ENCODE measurements around the gene ATP6V0B. TPM values are rescaled to one million over a fixed set of nuclear protein-coding genes. Genes with fewer than 3 reads are reported as not detected.

Gene ATP6V0B
- total and polyA plus RNA-seq, 9 of the 15 experiments (the other 6 are each of a cell fraction or from before 2014, with no cell fraction given), result 137 to 328 (median 220) TPM

- TF ChIP-seq, protein P1, sequence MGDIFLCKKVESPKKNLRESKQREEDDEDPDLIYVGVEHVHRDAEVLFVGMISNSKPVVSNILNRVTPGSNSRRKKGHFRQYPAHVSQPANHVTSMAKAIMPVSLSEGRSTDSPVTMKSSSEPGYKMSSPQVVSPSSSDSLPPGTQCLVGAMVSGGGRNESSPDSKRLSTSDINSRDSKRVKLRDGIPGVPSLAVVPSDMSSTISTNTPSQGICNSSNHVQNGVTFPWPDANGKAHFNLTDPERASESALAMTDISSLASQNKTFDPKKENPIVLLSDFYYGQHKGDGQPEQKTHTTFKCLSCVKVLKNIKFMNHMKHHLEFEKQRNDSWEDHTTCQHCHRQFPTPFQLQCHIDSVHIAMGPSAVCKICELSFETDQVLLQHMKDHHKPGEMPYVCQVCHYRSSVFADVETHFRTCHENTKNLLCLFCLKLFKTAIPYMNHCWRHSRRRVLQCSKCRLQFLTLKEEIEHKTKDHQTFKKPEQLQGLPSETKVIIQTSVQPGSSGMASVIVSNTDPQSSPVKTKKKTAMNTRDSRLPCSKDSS (IDR thresholded peaks at IDR 0.05; ENCODE audit: low read depth, partially characterized antibody), result no peak
- TF ChIP-seq ZSCAN29 (IDR thresholded peaks at IDR 0.05), result no peak
- TF ChIP-seq GTF3C2 (IDR thresholded peaks at IDR 0.05; ENCODE audit: borderline replicate concordance, extremely low read depth, insufficient read length), result no peak
These were observed 32.3 kb upstream of the ATP6V0B start (continued) for GRCh38 chr1:43942411-43942810.

DNA sequence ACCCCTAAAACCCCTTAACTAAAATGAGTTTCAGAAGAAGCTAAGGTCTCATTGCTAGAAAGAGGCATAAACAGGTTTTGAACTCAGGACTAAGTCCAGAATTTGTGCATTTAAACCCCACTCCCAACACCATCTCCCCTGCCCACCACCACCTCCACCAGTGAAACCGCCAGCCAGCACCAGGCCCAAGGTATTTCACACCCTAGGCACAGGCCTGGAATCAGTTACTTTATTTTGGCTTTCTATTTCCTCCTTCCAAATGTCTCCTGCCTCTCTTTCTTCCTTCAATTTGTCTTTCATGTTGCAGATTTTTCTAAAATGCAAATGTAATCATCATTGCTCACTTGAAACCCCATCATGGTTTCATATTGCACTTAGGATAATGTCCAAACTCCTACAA, 29.9 kb upstream of the ATP6V0B start:
- in situ Hi-C loops (cut with MboI), result no loop called here
- TF ChIP-seq, protein P2, sequence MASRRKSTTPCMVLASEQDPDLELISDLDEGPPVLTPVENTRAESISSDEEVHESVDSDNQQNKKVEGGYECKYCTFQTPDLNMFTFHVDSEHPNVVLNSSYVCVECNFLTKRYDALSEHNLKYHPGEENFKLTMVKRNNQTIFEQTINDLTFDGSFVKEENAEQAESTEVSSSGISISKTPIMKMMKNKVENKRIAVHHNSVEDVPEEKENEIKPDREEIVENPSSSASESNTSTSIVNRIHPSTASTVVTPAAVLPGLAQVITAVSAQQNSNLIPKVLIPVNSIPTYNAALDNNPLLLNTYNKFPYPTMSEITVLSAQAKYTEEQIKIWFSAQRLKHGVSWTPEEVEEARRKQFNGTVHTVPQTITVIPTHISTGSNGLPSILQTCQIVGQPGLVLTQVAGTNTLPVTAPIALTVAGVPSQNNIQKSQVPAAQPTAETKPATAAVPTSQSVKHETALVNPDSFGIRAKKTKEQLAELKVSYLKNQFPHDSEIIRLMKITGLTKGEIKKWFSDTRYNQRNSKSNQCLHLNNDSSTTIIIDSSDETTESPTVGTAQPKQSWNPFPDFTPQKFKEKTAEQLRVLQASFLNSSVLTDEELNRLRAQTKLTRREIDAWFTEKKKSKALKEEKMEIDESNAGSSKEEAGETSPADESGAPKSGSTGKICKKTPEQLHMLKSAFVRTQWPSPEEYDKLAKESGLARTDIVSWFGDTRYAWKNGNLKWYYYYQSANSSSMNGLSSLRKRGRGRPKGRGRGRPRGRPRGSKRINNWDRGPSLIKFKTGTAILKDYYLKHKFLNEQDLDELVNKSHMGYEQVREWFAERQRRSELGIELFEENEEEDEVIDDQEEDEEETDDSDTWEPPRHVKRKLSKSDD (conservative IDR thresholded peaks at IDR 0.05; ENCODE audit: low read length), result no peak

More for the DNA sequence above, 29.9 kb upstream of the ATP6V0B start:
- Histone ChIP-seq H3K4me1 (replicated peaks in 1 of 2; ENCODE audit: control insufficient read depth in 2 of 2, insufficient read depth in 2 of 2, low read length in 2 of 2) (peaks cover 17 to 39% of the 10 kb centered on the region in 2 experiments), H3K4me3 (no peak overlapping the region), H3K9me3 (replicated peaks; ENCODE audit: control insufficient read depth, insufficient read depth, low read depth, low read length) (no peaks in the 10 kb centered on the region), H3K4me2 (ENCODE audit: insufficient read depth, low read length) (peak overlapping the region; percentile 68), H4K20me1 (replicated peaks; ENCODE audit: control insufficient read depth, insufficient read depth, low read length) (no peaks in the 10 kb centered on the region), H3K9ac (ENCODE audit: insufficient read depth in 1 of 2, low read depth in 2 of 2, low read length in 2 of 2) (peak overlapping the region; percentile 29 to 53), H2AFZ (ENCODE audit: low read depth, low read length) (no peak overlapping the region), H3K9me1 (ENCODE audit: control insufficient read depth, insufficient read depth, low read length) (peaks cover 2% of the 10 kb centered on the region), H3K36me3 (ENCODE audit: control insufficient read depth, insufficient read depth, low read length) (peaks cover 13% of the 10 kb centered on the region; the same call in 2 of the 3 replicates), H3K27ac (ENCODE audit: extremely low read depth, low read depth, low read length) (no peak overlapping the region), H3K27me3 (ENCODE audit: control insufficient read depth in 2 of 2, insufficient read depth in 2 of 2, low read length in 2 of 2) (no peaks in the 10 kb centered on the region), H3K79me2 (ENCODE audit: control insufficient read depth, insufficient read depth, low read length) (peaks cover 39% of the 10 kb centered on the region)
- 72% methylated on average over 1 of the region's 1 CpG for WGBS (ENCODE audit: insufficient coverage, low coverage, missing lambda C conversion rate)
- CTCF ChIA-PET (ENCODE audit: low intra/inter-chr PET ratio), result interaction anchor here (0.6 kb wide), 1 partner anchor 187 kb away, joined by 4 read pairs; no protein-coding TSS in a partner anchor
- POLR2A ChIA-PET, result interaction anchor here (2.1 kb wide), 1 partner anchor 10 kb away, joined by 10 read pairs; no protein-coding TSS in a partner anchor
- DNase-seq (ENCODE audit: extremely low read depth in 1 of 4, low spot score in 3 of 4) (no peak), FAIRE-seq (no peak), ATAC-seq (no peak)
- intact Hi-C loops (cut with micrococcal nuclease), result loop anchor here (5.0 kb wide), 1 partner anchor 92 kb away; no protein-coding TSS in a partner anchor
- no TSS peak for BruUV-seq (replicated peaks)

Measured in K562 (cell line).